Uterus (tissue), 2 donors: Measurements from ENCODE around the gene ADSS1.

Experiments
- POLR2A ChIP-seq, 2 donors: fragments of 450-650 bp; IDR thresholded peaks; one replicate each; pipeline ENCODE4 v1.6.1; 2016; ENCODE audit warnings: antibody characterized with exemption in 2 of 2, mild to moderate bottlenecking in 1 of 2, moderate library complexity in 1 of 2
- TF ChIP-seq, protein P1 (sequence below), 4 experiments: fragments of 200-600 bp in 2 of 4; fragments of 450-650 bp in 2 of 4; sonication (generic) in 2 of 4; IDR thresholded peaks; one replicate each; pipeline ENCODE4 v1.5.1; 2016 to 2019; ENCODE audit warnings: antibody characterized with exemption in 4 of 4, mild to moderate bottlenecking in 2 of 4, moderate library complexity in 1 of 4

DNA sequence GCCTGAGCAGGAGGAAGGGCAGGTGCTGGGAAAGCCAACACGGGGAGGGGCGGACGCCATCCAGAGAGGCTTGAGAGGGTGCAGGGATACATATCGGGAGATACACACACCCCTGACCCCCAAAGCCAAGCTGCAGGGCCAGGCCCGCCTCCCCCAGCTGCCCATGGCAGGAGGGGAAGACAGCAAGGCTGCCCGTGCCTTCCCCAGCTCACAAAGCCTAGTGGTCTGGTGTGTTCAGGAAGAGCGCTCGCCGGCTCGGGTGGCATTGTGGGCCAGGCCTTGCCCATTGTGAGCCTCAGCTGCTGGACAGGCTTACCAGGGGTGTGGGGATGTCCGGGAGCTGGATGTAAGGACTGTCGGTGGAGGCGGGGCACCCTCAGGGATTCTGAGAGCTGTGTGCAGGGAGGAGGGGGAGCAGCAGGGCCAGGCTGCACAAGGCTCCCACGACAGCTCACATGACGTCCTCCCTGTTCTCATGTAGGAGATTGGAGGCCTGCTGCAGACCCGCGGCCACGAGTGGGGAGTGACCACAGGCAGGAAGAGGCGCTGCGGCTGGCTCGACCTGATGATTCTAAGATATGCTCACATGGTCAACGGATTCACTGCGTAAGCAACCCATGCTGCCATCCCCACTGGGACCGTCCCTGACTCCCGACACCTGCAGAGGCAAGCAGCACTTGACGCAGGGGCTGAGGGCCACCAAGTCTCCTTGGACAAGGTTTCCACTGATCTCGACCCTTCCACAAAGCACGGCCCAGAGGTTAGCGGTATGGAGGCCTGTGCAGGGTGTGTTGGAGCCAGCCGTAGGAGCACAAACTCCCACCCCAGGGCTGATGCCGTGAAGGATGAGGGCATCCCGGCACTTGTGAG lies 18.8 kb downstream of the ADSS1 start:
- TF ChIP-seq, protein P1, sequence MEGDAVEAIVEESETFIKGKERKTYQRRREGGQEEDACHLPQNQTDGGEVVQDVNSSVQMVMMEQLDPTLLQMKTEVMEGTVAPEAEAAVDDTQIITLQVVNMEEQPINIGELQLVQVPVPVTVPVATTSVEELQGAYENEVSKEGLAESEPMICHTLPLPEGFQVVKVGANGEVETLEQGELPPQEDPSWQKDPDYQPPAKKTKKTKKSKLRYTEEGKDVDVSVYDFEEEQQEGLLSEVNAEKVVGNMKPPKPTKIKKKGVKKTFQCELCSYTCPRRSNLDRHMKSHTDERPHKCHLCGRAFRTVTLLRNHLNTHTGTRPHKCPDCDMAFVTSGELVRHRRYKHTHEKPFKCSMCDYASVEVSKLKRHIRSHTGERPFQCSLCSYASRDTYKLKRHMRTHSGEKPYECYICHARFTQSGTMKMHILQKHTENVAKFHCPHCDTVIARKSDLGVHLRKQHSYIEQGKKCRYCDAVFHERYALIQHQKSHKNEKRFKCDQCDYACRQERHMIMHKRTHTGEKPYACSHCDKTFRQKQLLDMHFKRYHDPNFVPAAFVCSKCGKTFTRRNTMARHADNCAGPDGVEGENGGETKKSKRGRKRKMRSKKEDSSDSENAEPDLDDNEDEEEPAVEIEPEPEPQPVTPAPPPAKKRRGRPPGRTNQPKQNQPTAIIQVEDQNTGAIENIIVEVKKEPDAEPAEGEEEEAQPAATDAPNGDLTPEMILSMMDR (IDR thresholded peaks at IDR 0.05) = no peak
- no peak for TF ChIP-seq POLR2A (IDR thresholded peaks at IDR 0.05)
